Measurements from ENCODE around the gene PURB.
A peak's percentile ranks its signal among the peaks of the same experiment; 100 is the strongest.
"Not testable (repeated sequence)": the region's sequence is repeated elsewhere in the genome, so short reads cannot be mapped to it uniquely, and the experiment has no call there.

The PURB gene

GRCh38 chr7:44891372-44891771 lies 6.0 kb upstream of the PURB start:
- no peak for DNase-seq

GRCh38 chr7:44889086-44889781 lies 3.9 kb upstream of the PURB start:
- DNase-seq: no peak

GRCh38 chr7:44887293-44887692 lies 2.0 kb upstream of the PURB start:
- no peak for DNase-seq

GRCh38 chr7:44884621-44885393 lies 523 bp downstream of the PURB start:
- DNase-seq: peak; percentile 86

- no peak for DNase-seq
Measured at GRCh38 chr7:44883961-44884620, 1.2 kb downstream of the PURB start.

GRCh38 chr7:44882899-44883298 lies 2.4 kb downstream of the PURB start:
- no peak for DNase-seq

GRCh38 chr7:44881610-44882009 lies 3.7 kb downstream of the PURB start:
- DNase-seq: no peak

GRCh38 chr7:44881066-44881600 lies 4.2 kb downstream of the PURB start:
- no peak for DNase-seq

- no peak for DNase-seq
Measured at GRCh38 chr7:44880317-44881018, 4.9 kb downstream of the PURB start.

GRCh38 chr7:44876393-44876792 lies 8.9 kb downstream of the PURB start:
- DNase-seq: peak; percentile 13

- no peak for DNase-seq
Measured at GRCh38 chr7:44875241-44875640, 10.1 kb downstream of the PURB start.

- DNase-seq: no peak
Measured at GRCh38 chr7:44872787-44873186, 12.5 kb downstream of the PURB start.

- not testable (repeated sequence) for DNase-seq
Measured at GRCh38 chr7:44871918-44872317, 13.4 kb downstream of the PURB start.

GRCh38 chr7:44870780-44871179 lies 14.6 kb downstream of the PURB start:
- DNase-seq: not testable (repeated sequence)

GRCh38 chr7:44870336-44870735 lies 15.0 kb downstream of the PURB start:
- not testable (repeated sequence) for DNase-seq

- peak; percentile 89 for DNase-seq
Measured at GRCh38 chr7:44867073-44867995, 18.0 kb downstream of the PURB start.

- not testable (repeated sequence) for DNase-seq
Measured at GRCh38 chr7:44861949-44862348, 23.4 kb downstream of the PURB start.

- DNase-seq: peak; percentile 9
Measured at GRCh38 chr7:44858161-44858560, 27.2 kb downstream of the PURB start.

- DNase-seq: no peak
Measured at GRCh38 chr7:44854644-44855364, 30.5 kb downstream of the PURB start.

GRCh38 chr7:44853391-44853790 lies 31.9 kb downstream of the PURB start:
- DNase-seq: peak; percentile 79

- no peak for DNase-seq
Measured at GRCh38 chr7:44852590-44852989, 32.7 kb downstream of the PURB start.

Measured in DMS53 (cell line).